HG02571 (cell line): Measurements from ENCODE around the gene MRNIP.

Source experiments
- ATAC-seq: cut with Tn5 transposase; IDR thresholded peaks from one replicate; pipeline ENCODE4 v1.9.1; 2021; ENCODE audit warnings: mild to moderate bottlenecking, moderate library complexity; ENCODE audit not compliant: unreplicated experiment

The MRNIP gene

DNA sequence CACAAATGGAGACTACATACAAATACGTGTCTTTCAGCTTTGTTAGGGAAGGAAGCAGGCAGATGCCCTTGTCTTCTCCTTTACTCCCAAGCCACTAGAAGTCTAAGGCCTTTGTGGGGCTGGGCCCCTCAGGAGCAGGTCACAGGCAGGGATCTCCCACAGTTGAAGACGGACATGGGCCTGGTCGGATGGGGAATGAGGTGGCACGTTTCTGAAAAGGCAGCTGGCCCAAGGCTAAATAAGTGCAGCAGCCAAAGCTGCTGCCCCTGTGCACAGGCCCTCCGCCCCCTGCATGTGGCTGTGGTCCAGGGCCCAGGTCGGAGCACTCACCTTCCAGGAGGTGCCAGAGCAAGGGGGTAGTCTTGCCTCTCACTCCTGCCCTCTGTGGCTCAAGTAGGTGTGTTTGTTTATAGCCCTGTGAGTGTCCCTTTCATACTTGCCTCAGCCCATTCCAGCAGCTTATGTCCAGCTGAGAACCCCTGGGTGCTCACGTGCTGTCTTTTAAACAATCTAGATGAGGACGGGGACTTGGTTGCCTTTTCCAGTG, 36.1 kb downstream of the MRNIP start:
- no peak for ATAC-seq

DNA sequence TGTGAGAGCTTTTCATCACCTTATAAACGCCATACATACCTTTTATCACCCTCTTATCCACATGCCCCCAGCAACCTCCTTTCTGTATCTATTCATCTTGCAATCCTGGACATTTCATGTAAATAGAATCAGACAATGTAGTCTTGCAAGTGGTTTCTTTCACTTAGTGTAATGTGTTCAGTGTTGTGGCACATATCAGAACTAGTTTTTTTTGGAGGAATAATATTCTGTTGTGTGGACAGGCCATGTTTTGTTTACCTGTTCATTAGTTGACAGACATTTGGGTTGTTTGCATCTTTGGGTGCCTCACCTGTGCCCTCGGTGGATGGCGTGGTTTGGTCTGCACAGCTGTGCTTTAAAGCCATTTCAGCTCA, 36.6 kb downstream of the MRNIP start:
- ATAC-seq: no peak

DNA sequence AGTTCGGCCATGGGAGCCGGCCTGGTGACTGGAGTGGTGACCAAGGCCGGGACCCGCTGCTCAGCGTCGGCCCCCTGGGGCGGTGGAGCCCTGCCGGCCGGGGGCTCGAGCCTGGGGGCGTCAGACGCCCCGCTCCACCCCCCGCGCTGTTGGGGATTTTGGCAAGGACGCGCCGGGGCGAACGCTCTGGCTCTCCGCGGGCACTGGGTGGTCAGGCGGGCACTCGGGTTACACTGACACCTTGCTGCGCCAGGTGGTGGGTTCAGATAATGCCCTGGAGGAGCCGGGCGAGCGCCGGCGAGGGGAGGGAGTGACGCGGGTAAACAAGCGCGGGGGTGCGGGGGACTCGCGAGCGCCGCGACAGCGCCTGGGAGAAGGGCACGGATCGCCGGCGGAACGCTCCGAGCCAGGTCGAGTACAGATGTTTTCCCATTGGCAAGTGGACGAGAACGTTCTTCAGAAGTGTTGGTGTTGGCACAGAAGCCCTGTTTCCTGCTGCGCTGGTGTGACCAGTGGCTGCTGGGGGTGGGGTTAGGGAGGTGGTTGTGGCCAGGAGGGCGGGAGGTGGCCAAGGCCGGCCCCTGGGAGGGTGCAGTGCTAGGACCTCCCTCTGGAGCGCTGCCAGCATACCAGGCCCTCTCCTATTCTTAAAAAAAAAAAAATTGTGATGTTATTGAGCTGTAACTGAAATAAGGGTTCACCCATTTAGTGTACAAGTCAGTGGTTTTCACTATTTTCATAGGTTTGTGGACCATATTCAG, 37.1 kb downstream of the MRNIP start:
- ATAC-seq: peak; percentile 41

DNA sequence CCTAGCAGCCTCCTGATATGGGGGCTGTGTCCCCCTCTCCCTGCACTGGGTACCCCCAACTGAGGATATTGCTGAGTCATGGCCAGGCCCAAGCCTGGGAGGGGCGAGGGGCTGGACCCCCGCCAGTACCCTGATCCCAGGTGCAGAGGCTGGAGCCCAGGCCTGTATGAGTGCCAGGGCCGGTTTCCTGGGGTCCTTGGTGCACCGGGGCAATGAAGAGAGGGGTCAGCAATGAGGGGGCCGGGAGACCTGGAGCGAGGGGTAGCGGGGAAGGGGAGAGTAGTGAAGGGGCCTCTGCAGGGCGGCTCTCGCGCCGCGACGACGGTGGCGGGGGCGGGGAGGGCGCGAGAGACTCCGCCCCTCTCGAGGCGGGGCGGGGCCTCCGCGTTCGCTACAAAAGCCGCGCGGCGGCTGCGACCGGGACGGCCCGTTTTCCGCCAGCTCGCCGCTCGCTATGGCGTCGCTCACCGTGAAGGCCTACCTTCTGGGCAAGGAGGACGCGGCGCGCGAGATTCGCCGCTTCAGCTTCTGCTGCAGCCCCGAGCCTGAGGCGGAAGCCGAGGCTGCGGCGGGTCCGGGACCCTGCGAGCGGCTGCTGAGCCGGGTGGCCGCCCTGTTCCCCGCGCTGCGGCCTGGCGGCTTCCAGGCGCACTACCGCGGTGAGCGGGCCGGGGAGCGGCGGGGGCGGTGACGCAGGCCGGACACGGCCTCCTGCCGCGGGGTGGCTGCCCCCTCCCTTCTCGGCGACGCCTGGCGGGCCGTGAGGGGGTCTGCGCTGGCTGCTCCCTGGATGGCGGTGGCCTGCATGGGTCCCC, 37.9 kb downstream of the MRNIP start, which contains the start of gene SQSTM1:
SQSTM1 (plus strand) TSS at position 423 of the 815 bp plus-strand sequence; CDS start at position 455, 32 bp downstream.
- peak; percentile 31 for ATAC-seq

DNA sequence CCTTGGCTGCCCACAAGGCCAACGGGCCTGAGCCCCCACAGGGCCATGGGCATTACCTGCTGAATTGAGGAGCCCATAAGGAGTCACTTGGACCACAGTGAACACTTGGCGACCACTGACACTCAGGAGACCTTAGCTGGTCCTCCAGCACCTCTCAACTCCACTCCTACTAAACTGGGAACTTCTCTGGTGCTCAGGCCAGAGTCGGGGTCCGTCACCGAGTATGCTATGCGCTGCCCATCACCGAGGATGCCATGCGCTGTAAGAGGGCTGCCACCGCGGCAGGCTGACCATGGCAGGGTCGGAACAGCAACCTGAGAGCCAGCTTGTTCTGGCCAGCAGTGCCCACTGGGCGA, 38.5 kb downstream of the MRNIP start:
- ATAC-seq: no peak

DNA sequence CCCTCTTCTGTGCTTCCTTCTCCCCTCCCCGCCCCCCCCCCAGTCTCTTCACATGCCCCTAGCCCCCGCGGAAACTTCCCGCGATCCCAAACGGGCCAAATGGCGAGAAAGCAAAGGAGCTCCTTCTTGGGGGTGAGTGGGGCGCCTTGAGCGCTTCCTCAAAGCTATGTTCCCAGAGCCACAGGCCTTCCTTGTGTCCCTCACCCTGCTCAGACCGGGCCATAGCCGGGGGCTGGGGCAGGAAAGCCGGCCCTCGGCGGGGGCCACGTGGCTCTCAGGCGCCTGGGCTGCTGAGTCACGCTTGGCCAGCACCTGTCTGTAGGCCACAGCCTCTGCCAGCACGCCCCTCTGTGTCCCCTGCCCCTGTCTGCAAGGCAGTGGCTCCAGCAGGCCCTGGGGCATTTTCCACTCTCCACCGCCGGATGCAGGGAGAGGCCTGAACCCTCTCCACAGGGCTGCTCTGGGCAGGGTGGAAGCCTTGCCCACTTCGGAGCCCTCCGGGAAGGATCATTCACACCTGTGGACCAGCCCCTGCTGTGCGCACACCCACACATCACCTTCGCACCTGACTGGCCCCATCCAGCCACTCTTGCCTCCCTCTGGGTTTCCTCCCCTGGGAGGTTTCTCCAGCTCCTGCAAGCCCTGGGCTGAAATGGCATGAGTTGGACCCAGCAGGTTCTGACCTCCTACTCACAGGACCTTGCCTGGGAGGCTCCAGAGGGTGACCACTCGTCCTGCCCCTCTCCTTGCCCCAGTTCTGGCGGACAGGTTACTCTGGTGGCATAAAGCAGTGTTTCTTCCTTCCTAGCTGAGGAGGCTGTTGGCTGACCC, 39.1 kb downstream of the MRNIP start:
- ATAC-seq: peak; percentile 22

DNA sequence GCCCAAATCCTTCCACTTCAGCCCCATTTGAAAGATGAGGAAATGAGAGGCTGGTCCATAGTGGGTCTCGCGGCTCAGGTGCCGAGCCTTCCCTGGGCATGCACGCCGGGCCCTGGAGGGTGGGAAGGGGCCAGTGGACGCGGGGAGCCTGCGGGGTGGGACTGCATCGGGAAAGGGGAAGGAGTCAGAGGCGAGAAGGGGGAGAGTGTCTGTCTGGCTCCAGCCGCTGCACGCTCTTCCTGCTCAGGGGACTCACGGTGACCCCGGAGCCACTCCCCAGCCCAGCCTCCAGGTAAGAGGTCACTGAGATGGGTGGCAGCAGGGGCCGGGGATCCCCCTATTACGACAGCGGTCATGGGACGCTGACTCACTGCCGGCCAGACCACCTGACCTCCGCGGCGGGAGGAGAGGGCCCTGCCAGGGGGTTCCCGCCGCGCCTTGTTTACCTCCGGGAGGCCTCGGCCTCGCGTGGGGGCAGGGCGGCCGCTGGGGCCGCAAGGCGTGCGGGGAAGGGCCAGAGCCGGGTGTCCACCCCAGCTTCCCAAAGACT, 39.8 kb downstream of the MRNIP start:
- ATAC-seq: peak; percentile 57

DNA sequence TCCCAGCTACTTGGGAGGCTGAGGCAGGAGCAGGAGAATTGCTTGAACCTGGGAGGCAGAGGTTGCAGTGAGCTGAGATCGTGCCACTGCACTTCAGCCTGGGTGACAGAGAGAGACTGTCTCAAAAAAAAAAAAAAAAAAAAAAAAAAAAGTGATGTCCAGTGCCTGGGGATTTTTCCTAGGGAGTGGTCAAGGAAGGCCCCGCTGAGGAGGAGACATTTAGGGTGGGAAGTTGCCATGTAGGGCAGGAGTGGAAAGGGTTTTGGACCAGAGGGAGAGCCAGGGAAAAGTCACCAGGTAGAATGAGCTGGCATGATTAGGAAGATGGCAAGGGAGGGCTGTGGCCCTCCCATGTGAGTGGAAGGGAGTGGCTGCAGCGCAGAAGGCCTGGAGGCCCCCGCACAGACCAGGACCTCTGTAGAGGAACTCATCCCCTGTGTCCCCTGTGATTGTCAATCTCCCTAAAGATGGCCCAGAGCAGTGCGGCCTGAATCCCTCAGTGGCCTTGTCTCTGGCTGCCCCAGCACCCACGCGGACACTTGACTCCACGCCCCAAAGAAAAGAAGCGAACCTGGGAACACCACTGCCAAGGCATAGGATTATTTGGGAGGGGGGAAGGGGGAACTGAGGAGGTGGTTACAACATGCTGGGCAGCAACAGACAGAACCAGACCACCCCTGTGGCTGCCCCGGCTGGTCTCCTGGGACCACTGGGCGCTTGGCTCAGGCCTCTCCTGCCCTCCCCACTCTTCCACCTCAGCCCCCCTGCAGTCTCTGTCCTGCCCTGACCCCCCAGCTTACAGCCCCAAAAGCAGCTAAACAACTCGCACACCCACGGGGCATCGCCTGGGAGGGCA, 40.5 kb downstream of the MRNIP start:
- no peak for ATAC-seq

DNA sequence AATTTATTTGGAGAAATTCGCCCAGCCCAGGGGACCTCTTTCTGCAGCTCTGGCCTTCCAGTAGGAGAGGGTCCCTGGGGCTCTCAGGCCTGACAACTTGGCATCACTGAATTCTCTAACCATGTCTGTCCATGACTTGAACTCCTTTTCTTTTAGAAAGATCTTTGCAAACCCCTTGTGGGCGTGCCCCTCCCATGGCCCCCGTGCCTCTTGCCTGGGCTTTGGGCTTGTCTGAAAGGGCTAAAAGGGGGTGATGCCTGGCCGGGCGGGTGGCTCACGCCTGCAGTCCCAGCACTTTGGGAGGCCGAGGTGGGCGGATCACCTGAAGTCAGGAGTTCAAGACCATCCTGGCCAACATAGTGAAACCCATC, 41.2 kb downstream of the MRNIP start:
- ATAC-seq: no peak

DNA sequence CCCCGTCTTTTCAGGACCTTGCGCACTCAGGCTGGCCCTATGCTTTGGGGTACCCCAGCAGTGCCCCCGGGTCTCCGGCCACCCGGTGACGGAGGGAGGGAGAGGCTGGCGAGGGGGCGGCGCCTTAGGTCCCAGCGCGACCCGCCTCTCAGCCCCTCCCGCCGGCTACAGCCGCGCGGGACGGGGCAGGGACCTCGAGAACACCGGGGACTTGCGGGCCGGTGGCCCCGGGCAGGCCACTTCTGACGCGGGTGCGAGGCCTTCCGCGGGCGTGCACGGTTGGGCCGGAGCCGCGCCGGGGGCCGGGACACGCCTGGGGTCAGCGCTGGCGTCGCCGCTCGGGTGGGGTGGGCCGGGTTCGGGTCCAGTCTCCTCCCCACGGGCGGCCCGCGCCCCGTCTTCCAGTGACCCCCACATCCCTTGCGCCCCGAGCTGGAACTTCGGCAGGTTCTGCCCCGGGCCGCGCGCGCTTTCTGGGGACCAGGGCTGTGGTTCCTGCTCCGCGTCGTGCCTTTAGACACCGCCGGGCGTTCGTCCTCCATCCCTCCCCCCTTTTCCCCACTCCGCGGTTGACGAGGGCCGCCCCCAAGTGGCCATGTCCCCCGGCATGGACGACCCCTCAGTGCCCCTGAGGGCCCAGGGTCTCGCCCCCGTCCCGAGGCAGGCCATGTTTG, 41.7 kb downstream of the MRNIP start:
- ATAC-seq: no peak

DNA sequence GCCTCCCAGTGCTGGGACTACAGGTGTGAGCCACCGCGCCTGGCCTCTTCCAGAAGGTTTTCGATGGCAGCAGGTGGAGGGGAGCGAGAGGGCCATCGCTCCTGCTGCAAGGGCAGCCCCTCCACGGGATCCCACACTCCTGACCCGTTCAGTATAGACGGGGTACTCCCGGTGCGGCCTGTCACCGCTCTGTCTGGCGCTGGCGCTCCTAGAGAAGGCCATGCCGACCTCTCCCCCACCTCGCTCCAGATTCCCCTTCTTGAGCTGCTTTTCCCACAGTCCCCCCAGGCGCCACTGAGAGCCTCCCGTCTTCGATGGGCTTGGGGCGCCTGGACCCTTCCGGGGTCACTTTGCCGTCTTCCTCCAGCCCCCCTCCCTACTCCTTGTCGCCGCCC, 42.2 kb downstream of the MRNIP start:
- ATAC-seq: no peak

DNA sequence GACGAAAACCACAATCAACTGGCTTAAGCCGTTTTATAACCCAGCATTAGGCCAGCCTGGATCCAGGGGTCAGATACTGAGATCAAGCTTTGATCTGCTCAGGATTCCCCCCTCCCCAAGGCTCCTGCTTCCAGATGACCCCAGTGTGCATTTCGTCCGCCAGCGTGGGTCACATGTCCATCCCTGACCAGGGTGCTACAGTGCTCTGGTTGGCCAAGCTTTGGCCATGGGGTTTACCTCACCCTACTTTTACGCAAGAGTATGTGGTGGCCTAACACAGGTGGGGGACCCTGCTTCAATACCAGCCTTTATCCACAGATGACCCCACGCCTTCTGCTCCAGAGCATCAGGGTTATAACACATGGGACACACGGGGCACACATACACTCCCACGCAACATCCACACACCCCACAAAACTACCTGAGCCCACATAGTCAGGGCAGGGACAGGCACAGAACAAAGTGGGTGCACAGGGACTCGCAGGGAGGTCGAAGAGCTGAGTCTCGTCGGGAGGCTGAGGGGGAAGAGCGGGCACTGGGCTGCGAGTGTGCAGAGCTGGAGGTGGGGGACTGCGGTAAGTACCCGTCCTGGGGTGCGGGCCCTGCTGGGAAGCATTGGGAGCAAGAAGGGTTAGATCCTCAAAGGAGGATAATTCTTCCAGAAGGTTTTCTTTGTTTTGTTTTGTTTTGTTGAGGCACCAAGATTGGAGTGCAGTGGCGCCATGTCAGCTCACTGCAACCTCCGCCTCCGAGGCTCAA, 42.9 kb downstream of the MRNIP start:
- ATAC-seq: no peak

DNA sequence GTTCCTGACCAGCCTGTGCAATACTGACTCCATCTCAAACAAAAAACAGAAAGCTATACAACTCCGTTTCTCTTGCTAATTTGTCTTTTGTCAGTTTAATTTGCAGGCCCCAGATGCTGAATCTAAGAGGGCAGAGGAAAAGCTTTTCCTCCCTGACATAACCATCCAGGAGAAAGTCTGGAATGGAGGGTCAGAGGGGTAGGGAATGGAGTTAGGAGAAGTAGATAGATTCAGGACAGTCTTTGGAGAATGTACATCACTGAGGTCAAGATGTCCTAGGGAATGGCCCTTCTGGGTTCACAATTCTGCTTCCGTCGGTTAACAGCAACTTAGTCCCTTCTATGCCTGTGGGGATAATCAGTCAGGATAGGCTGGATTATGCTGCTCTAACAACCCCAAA, 44.5 kb downstream of the MRNIP start:
- no peak for ATAC-seq

DNA sequence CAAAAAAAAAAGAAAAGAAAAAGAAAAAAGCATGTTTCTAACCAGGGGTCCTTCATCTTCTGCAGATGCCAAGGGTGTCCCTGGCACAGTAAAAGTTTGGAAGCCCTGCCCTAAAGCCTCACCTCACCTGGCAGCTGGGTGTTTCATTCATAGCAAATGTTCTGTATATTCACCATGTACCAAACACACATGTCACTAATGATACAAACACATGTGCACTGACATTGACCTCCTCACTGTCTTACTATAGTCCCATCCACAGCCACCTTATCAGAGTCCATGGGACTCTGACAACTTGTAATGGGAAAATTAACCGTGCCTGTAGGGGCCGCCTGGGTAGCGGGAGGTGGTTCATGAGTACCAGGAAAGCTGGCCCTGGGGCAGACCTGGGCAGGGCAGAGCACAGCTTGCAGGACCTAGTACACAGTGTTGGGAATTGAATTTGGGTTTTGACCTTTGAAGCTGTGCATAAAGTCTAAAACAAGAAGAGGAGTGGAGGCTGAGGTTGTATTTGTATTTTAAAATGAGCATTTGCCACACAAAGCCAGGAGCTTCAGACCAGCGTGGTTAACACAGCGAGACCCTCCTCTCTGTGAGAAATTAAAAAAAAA, 45.5 kb downstream of the MRNIP start:
- no peak for ATAC-seq

DNA sequence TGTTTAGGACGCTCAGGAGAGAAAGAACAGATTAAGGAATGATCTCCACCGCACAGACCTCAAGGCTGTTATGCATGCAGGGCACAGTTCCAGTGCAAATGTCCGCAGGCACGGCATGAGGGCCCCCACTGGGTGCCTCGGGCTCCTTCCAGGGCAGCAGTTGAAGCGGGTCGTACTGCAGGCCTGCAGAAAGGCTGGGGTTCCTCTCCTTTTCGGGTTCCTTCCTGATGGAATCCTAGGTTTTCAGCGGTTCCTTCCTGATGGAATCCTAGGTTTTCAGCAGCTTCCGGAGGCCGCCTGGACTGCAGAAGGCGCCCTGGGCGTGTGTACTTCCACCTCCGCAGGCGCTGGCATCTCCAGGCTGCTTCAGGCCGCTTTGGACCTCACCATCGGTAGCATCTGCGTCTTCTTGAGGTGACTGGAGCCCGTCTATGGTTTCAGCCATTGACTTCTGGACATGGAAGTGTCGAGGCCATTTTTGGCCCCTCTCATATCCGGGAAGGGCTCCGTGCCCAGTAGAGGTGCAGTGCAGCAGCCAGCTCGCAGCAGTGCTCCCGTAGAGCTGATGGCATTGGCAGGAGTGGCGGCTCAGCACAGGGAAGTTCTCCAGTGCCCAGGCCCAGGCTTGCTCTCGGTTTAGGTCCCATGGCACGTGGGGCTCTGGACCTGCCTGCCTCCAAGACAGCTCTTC, 46.3 kb downstream of the MRNIP start:
- no peak for ATAC-seq

DNA sequence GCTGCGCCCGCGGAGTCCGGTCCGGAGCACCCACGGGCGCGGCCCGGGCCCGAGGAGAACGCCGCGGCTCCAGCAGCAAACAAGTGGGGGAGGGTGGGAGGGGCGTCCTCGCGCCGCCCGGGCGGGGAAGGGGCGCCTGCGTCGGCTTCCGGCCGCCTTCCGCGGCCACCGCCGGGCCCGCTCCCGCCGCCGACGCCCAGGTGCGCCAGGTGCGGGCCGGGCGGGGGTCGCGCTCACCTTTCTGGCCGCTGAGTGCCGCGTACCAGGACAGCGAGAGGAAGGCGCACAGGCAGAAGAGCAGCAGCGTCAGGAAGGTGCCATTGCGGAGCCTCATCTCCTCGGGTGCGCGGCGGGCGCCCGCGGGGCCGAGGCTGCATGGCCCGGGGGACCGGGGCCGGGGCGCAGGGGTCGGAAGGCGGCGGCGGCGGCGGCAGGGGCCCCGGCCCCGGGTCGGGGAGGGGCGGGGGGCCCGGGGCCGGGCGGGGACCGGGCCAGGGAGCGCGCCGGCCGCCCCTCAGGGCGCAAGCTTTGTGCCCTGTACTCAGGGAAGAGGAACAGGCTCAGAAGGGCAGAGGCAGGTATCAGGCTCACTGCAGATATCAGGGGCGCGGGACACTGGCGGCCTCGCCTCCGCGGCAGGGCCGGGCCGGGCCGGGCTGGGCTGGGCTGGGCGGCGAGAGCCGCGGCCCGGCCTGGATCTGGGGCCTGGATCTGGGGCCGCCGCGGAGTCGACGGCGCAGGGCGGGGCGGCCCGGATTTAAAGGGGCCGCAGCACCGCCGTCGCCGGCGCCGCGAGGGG, 52.2 kb downstream of the MRNIP start, which contains the start of gene MGAT4B:
MGAT4B (minus strand) TSS at position 617 of the 799 bp plus-strand sequence; CDS start at position 334, 283 bp downstream.
- ATAC-seq: peak; percentile 57
